Breast epithelium (tissue), 3 donors: ENCODE measurements around the gene NTN4.

Source experiments
- POLR2A ChIP-seq: fragments of 450-650 bp; IDR thresholded peaks from one replicate; pipeline ENCODE4 v1.6.1; 2016; ENCODE audit warnings: antibody characterized with exemption, mild to moderate bottlenecking, moderate library complexity
- POLR2AphosphoS5 ChIP-seq, 3 donors: sonication (generic); formaldehyde crosslinking; IDR thresholded peaks; one replicate each; pipeline ENCODE4 v1.6.1; 2017; ENCODE audit warnings: antibody characterized with exemption in 3 of 3
- TF ChIP-seq, protein P1 (sequence below), 3 donors: fragments of 450-650 bp; IDR thresholded peaks; one replicate each; pipeline ENCODE4 v1.5.1; 2016 to 2017; ENCODE audit warnings: antibody characterized with exemption in 3 of 3, mild to moderate bottlenecking in 3 of 3, moderate library complexity in 3 of 3

DNA sequence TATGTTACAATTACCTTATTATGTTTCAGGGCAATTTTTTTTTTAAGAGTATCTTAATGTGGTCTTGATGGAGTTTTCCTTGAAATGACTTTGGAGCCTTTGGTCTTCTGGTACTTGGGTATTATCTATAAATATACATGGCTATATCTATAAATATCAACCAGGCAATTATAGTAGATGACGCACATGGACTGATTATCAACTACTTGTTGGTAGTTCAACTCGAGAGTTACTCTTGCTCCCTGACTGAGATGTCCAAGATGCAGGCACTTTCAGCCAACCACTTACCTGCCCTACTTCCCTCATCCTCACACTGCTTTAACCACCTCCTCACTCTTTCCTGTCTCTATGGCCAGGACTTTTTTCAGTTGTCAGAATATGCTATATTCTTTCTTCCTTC is 85.4 kb downstream of the NTN4 start:
- TF ChIP-seq, protein P1, sequence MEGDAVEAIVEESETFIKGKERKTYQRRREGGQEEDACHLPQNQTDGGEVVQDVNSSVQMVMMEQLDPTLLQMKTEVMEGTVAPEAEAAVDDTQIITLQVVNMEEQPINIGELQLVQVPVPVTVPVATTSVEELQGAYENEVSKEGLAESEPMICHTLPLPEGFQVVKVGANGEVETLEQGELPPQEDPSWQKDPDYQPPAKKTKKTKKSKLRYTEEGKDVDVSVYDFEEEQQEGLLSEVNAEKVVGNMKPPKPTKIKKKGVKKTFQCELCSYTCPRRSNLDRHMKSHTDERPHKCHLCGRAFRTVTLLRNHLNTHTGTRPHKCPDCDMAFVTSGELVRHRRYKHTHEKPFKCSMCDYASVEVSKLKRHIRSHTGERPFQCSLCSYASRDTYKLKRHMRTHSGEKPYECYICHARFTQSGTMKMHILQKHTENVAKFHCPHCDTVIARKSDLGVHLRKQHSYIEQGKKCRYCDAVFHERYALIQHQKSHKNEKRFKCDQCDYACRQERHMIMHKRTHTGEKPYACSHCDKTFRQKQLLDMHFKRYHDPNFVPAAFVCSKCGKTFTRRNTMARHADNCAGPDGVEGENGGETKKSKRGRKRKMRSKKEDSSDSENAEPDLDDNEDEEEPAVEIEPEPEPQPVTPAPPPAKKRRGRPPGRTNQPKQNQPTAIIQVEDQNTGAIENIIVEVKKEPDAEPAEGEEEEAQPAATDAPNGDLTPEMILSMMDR (IDR thresholded peaks at IDR 0.05) = no peak
- TF ChIP-seq POLR2A = no peak
- no peak for TF ChIP-seq POLR2AphosphoS5 (IDR thresholded peaks at IDR 0.05)
